NCI-H2029 (cell line): ENCODE results near the gene ALDH1A2.
A peak's percentile ranks its signal among the peaks of the same experiment; 100 is the strongest.
"Not testable (repeated sequence)": the region's sequence is repeated elsewhere in the genome, so short reads cannot be mapped to it uniquely, and the experiment has no call there.

Experiments used
- DNase-seq: peaks from one replicate; lab custom pipeline; 2025; lab: John Stamatoyannopoulos, UW

The ALDH1A2 gene

DNA sequence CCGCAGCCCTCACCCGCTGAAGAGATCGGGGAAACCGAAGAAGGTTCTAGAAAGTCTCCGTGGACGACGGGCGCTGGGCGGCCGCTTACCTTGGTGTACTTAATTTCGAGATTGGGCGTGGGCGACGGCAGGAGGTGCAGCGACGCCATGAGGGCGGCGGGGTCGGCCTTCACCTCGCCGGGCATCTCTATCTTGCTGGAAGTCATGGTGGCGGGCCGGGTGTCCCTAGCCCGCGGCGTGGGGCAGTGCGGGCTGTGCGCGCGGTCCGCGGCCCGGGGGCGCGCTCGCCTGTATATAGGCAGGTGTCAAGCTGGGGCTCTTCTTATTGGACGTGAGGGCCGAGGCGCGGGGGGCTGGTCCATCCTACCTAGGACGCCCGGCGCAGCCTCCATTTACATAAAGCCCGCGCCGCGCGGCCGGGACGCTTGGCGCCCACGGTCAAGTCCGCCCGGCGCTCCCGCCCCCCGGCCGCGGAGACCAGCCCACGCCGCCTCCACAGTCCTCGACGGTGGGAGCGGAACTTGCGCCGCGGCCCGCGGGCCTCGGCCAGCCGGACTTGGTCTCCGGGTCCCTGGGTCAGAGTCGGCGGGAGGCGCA lies at the start of gene ALDH1A2:
TSS of gene ALDH1A2 (minus strand) at position 267 of the 597 bp plus-strand sequence. CDS start at position 206, 61 bp downstream.
- no peak for DNase-seq

GRCh38 chr15:58114812-58115211 lies 49.3 kb upstream of the ALDH1A2 start:
- DNase-seq: no peak

DNA sequence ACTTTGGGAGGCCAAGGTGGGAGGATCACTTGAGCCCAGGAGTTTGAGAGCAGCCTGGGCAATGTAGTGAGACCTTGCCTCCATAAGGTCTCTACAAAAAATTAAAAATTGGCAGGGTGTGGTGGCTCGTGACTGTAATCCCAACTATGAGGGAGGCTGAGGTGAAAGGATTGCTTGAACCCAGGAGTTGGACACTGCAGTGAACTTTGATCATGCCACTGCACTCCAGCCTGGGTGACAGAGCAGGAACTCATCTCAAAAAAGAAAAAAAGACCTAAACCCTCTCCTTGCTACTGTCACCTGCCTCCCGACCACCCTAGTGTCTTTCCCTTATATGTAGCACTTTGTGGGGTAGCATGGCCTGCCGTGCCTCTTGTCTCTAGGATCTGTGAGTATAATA lies 48.9 kb upstream of the ALDH1A2 start:
- DNase-seq: no peak

- DNase-seq: not testable (repeated sequence)
Measured at GRCh38 chr15:58113358-58113757, 47.8 kb upstream of the ALDH1A2 start.

DNA sequence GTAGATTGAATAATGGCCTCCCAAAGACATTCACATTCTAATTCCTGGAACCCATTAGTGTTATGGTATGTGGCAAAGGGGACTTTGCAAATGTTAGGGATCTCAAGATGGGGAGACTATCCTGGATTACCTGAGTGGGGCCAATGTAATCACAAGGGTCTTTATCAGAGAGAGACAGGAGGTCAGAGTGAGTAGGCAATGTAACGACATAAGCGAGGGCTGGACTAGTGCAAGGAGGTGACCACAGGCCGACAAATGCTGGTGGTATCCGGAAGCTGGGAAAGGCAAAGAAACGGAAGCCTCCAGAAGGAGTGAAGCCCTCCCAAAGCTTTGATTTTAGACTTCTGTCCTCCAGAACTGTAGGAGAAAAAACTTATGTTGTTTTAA lies 46.2 kb upstream of the ALDH1A2 start:
- no peak for DNase-seq

GRCh38 chr15:58110999-58111717 lies 45.6 kb upstream of the ALDH1A2 start:
- DNase-seq: no peak

- DNase-seq: no peak
Measured at GRCh38 chr15:58109419-58109818, 43.9 kb upstream of the ALDH1A2 start.

DNA sequence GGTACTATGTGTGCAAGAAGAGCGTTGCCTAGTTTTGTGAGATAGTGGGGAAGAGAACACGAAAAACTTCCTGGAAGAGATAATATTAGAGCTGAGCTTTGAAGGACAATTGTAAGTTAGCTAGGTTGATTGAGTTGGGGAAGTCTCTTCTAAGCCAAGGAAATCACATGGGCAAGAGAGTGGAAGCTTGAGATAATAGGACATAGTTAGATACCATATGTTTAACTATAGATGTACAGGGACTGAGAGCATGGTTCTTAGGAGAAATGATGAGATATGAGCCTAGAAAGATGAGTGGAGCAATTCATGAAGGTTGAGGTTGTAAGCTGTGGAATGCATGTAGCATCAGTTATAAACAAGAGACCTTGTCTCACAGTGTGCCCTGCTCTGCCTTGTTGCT lies 42.6 kb upstream of the ALDH1A2 start:
- DNase-seq: no peak

DNA sequence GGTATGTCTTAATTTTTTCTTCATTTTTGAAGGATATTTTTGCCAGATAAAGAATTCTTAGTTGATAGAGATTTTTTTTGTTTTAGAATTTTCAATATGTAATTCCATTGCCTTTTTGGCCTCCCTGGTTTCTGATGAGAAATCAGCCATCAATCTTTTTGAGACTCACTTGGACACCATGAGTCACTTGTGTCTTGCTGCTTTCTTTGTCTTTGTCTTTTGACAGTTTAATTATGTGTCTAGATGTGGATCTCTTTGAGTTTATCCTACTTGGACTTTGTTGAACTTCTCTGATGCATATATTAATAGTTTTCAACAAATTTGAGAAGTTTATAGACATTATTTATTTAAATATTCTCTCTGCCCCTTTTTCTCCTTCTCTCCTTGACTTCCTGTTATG lies 38.0 kb upstream of the ALDH1A2 start:
- no peak for DNase-seq

- DNase-seq: no peak
Measured at GRCh38 chr15:58096529-58097084, 31.1 kb upstream of the ALDH1A2 start.

GRCh38 chr15:58095415-58095814 lies 29.9 kb upstream of the ALDH1A2 start:
- no peak for DNase-seq

DNA sequence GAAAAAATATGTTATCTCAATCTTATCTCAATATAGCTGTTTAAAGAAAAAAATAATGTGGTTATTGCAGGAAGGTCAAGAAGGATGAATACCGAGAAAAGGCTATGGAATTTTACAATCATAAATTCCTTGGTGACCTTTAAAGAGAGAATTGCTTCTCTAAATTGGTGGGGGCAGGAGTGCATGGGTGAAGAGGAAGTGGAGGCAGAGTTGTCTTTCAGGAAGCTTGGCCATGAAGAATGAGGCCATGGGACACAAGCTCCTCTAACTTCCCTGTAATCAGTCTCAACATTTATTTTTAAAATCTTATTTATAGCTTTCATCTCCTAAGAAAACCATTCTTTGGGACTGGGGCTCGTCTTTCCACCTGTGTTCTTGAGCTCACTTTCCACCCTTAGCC lies 22.4 kb upstream of the ALDH1A2 start:
- no peak for DNase-seq

DNA sequence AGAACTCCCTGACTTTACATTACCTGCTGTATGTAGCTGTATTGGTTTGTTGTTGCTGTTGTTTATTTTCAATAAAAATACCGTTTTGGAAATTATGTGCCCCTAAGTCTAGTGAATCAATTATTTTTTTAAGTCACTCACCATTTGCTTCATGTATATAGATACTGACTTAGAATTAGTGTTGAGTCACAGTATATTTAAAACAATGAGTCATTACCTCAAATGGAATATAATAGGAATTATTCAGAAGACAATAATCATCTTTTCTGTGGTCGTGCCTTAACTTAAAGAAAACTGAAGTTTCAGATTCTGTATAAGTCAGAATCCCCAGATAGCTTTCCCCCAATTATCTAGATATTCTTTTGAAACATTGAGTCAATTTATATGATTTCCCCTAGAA lies 21.0 kb upstream of the ALDH1A2 start:
- no peak for DNase-seq

GRCh38 chr15:58083526-58083925 lies 18.0 kb upstream of the ALDH1A2 start:
- DNase-seq: no peak

DNA sequence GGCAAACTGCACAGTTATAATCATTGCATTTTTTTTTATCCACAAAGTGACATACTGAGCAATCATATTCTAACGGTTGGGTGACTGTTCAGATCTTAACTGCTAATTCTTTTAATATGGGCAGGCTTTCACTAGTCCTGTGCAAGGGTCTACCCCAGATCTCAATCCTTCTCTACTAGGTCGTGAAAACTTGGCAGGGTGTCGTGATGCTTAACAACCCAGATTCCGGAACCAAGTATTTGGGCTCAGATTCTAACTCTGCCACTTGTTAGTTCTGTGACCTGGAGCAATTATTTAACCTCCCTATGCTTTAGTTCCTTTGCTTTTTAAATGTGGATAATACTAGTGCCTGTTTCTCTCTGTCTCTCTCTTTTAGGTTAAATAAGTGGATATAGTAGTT lies 16.4 kb upstream of the ALDH1A2 start:
- no peak for DNase-seq

DNA sequence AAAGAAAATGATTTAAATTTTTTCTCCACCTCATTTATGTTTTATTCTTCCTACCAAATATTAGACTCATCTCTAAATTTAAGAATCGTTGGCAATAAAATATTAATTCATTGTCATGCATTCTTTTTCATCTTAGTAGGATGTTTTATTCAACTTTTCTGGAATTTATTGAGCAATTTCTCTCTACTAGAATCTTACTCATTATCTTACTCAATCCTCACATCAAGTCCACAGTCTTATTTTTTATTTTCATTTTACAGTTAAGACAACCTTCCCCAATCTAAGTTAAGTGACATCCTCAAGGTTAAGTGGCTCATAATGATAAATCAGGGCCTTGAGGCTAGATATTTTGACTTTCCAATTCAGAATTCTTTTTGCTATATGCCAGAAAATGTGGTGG lies 15.9 kb upstream of the ALDH1A2 start:
- DNase-seq: no peak

- DNase-seq: not testable (repeated sequence)
Measured at GRCh38 chr15:58080959-58081358, 15.4 kb upstream of the ALDH1A2 start.

GRCh38 chr15:58080398-58080797 lies 14.9 kb upstream of the ALDH1A2 start:
- no peak for DNase-seq

DNA sequence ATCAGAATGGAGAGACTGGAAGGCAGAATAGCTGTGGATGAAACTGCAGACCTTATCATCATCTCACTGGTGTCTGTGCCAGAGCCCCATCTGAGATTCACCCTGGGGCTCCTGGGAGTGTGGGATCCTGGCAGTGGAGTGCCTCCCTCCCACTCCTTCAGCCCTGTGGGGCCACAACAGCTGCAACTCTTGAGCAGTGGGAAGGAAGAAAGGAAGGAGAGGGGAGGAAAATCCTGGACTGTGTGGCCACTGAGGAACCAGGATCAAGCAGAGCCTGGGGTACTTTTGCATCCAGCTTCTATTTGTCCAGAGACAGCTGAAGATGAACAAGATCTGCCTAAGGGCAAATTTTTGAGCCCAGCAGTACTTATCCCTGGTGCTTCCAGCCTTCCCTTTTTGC lies 13.1 kb upstream of the ALDH1A2 start:
- no peak for DNase-seq

GRCh38 chr15:58077427-58077826 lies 11.9 kb upstream of the ALDH1A2 start:
- DNase-seq: no peak

GRCh38 chr15:58074452-58074851 lies 8.9 kb upstream of the ALDH1A2 start:
- no peak for DNase-seq

DNA sequence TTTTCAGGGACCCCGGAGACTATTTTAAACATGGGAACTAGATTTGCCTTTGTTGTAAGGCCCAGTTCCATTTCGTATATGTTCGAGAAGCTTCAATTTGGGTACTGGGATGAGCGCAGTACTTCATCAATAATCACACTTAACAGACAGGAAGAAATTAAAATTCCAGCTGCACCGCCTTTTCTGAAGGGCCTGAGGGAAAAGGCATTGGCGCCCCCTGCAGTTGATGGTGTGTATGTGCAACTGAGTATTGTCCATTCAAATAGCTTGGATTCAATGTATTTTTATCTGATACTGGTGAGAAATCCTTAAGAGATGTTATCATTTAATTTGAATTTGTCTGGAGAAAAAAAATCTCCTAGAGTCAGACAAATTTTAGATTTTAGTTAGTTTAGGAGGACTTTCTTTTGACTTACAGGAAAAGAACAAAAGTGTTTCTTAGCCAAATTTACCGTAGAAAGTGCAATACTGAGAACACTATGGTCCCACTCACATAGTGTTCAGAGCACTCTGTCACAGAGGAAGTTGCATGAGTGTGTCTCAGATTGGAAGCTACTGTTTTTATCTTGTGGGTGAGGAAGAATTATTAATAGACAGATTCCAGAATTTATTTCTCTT lies 5.4 kb upstream of the ALDH1A2 start:
- DNase-seq: peak; percentile 7

GRCh38 chr15:58069008-58069407 lies 3.5 kb upstream of the ALDH1A2 start:
- no peak for DNase-seq
